GM12864 (cell line): ENCODE measurements around the gene TWIST2.

Experiments used
- DNase-seq: peaks from one replicate; pipeline ENCODE4 v3.0.0-alpha.2; 2011; ENCODE audit warnings: low read depth
- H3K4me3 ChIP-seq: 2 replicates; pipeline ENCODE4 v1.5.1; 2011; ENCODE audit warnings: mild to moderate bottlenecking, low read depth, low read length, control low read depth
- CTCF ChIP-seq: IDR thresholded peaks from 2 replicates; pipeline ENCODE4 v1.5.1; 2011; ENCODE audit warnings: low read depth, mild to moderate bottlenecking, moderate library complexity, low read length, control low read depth, inconsistent platforms; ENCODE audit errors: missing control alignments

The TWIST2 gene

GRCh38 chr2:238893349-238894000 is 45.6 kb downstream of the TWIST2 start:
- TF ChIP-seq CTCF, result no peak
- no peak overlapping the region for H3K4me3 ChIP-seq
- DNase-seq, result no peak

- TF ChIP-seq CTCF, result no peak
- DNase-seq, result no peak
- no peak overlapping the region for H3K4me3 ChIP-seq
Observed at GRCh38 chr2:238894226-238894949, 46.5 kb downstream of the TWIST2 start.

GRCh38 chr2:238894950-238895298 is 47.0 kb downstream of the TWIST2 start:
- DNase-seq, result no peak
- TF ChIP-seq CTCF, result no peak
- H3K4me3 ChIP-seq, result no peak overlapping the region

GRCh38 chr2:238895361-238895882 is 47.5 kb downstream of the TWIST2 start:
- H3K4me3 ChIP-seq, result no peak overlapping the region
- DNase-seq, result no peak
- TF ChIP-seq CTCF, result no peak

GRCh38 chr2:238895891-238896600 is 48.2 kb downstream of the TWIST2 start:
- no peak for DNase-seq
- no peak for TF ChIP-seq CTCF
- no peak overlapping the region for H3K4me3 ChIP-seq

- no peak for DNase-seq
- H3K4me3 ChIP-seq, result no peak overlapping the region
- TF ChIP-seq CTCF, result no peak
Observed at GRCh38 chr2:238896641-238897040, 48.8 kb downstream of the TWIST2 start.
